RCC 7860 (cell line): ENCODE data around the gene NME2.
"Not testable (repeated sequence)": the region's sequence is repeated elsewhere in the genome, so short reads cannot be mapped to it uniquely, and the experiment has no call there.

Experiments
- DNase-seq: peaks from one replicate; pipeline ENCODE4 v3.0.0-alpha.2; 2015; ENCODE audit warnings: low spot score
- FAIRE-seq: peaks from 2 replicates; lab custom pipeline; 2012; peaks lifted over from hg19 to GRCh38; lab: Jason Lieb, UNC

Gene NME2

DNA sequence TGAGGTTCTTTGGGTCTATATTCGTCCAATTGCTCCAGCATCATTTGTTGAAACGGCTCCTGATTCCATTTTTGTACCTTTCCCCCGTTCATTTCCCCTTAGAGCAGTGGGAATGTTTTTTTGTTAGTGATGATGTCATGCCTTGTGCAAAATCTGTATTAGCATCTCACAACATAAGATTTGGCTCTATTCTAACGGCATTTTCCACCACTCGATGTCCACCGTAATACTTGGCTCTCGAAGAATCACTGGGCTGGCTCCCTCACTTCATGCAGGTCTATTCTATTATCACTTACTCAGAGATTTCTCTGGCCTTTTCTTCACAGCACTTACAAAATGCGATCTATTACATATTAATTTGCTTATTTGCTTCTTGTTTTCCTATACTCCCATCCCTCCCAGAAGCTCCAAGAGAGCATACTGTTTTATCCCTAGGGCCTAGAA lies 13.4 kb upstream of the NME2 start:
- FAIRE-seq, result no peak
- no peak for DNase-seq

GRCh38 chr17:51153210-51154072 lies 12.8 kb upstream of the NME2 start, which contains the start of gene NME1:
Gene NME1 (plus strand): TSS chr17:51153559. CDS start chr17:51155655, 2,096 bp downstream.
- DNase-seq, result peak; percentile 99
- peak; percentile 86 for FAIRE-seq

DNA sequence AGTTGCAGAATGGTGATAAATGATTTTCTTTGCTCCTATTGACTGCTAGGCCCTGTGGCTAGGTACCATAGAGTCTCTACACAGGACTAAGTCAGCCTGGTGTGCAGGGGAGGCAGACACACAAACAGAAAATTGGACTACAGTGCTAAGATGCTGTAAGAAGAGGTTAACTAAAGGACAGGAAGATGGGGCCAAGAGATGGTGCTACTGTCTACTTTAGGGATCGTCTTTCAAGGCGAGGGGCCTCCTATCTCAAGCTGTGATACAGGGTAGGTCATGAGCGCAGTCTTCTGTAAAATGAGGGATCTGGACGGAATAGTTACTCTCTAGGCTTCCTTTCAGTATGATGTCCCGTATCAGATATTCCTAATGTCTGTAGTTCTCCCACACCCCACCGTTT lies 12.0 kb upstream of the NME2 start:
- FAIRE-seq (no peak), DNase-seq (no peak)

- DNase-seq (no peak), FAIRE-seq (no peak)
These were observed 10.8 kb upstream of the NME2 start for GRCh38 chr17:51155416-51155815.

DNA sequence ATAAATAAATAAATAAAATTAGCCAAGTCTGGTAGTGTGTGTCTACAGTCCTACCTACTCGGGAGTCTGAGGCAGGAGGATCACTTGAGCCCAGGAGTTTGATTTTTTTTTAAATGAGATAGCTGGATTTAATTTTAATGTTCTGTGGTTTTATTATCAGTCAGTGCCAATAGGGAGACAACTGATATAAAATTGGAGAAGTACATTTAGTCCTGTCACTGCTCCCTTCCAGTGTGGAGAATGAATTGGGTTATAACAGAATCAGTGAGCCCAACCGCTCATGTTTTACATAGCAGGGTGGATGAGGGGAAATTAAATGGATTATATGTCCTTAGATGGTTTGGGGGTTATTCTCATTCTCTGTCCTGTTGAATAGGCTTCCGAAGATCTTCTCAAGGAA lies 6.6 kb upstream of the NME2 start:
- DNase-seq (no peak), FAIRE-seq (no peak)

DNA sequence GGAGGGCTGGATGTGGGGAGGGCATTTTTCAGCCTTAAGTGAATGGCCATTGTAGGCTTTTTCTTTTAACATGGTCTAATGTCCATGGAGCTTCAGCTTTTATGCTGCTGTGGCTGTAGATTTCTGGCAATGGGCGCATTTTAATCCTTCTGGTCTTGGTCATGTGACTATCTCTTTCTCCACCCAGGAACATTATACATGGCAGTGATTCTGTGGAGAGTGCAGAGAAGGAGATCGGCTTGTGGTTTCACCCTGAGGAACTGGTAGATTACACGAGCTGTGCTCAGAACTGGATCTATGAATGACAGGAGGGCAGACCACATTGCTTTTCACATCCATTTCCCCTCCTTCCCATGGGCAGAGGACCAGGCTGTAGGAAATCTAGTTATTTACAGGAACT lies 4.7 kb upstream of the NME2 start:
- no peak for DNase-seq
- no peak for FAIRE-seq

DNA sequence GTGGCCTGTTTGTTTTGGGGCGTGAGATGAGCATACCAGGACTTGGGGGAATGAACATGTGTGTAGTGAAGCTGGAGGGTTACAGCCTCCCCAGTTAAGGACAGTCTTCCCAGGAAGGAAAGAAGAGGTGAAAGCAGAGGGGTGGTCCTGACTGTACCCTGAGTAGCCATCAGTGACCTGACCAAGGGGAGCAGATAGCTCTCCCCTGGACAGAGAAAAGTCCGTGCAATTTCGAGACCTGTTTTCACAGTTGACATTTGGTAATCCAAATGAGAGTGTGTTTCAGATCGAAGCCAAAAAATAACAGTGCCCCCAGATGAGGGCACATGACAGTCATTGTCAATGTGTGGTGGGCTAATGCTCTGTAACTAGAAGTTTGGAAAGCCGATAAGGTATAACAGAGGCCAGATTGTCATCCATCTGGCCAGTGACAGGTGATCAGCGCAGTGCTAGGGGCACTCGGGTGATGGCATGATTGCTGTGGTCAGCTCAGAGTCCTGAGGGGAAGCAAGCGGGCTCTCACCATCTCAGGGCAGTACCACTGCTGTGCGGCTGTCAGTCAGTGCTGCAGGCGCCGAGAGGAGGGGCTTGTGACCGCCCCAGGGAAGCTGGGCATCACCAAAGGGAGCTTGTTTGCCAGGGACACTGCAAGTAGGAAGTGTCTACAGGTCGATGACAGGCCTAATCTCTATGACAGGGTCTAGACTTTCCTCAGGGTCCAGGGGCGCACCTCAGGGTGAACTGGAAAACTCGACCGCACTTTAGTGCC lies 1.1 kb upstream of the NME2 start:
- FAIRE-seq (no peak), DNase-seq (no peak)

- FAIRE-seq, result no peak
- DNase-seq, result no peak
These were observed 472 bp upstream of the NME2 start for GRCh38 chr17:51165680-51166197.

- peak; percentile 26 for DNase-seq
- FAIRE-seq, result no peak
These were observed 1.0 kb downstream of the NME2 start for GRCh38 chr17:51166987-51167931.

DNA sequence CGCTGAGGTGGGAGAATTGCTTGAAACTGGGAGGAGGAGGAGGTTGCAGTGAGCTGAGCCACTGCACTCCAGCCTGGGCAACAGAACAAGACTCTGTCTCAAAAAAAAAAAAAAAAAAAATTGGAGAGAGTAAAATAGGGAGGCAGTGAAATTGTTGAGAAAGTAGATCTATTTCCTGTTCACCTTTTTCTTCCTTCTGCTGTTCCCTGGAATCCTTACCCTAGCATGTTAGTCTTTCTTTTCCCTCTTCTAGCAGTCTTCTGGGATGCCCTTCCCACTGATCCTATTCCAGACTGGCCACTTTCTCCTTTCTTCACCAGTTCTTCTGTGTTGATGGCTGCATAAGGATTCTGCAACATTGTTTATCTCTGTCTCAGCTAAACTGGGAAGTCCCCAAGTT lies 3.1 kb downstream of the NME2 start:
- FAIRE-seq, result no peak
- no peak for DNase-seq

DNA sequence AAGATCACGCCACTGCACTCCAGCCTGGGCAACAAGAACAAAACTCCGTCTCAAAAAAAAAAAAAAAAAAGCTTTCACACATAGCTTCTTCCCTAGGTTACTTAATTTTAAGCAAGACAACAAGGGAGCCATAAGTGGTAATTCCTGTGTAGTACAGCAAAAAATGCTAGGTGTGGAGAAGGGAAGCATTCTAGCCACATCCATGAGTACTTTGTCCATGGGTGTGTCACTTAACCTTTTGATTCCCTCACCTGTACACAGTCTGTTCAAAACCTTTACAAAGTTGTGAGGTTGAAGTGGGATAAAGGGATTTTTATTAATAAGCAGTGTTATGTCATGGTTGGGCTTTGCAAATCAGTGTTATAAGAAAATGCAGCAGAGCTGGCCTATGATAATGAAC lies 4.5 kb downstream of the NME2 start:
- FAIRE-seq (no peak), DNase-seq (no peak)

GRCh38 chr17:51172030-51172429 lies 5.8 kb downstream of the NME2 start:
- not testable (repeated sequence) for DNase-seq, FAIRE-seq

DNA sequence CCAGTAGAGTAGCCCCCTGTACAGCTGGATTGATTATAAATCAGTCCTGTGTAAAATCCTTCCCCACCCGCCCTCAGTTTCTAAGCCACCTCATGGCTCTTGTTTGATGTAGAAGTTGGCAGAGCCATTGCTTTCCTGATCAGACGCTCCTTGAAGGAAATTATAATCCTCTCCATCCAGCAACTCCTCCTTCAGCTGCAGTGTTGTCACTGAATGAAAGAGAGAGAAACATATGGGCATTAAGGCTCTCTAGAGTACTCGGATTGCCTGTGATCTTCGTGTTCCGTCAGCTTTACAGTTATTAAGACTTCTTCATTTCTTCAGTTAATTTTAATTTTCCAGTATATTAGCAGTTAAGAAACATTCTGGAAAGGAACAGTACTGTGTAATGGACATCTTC lies 14.3 kb downstream of the NME2 start:
- DNase-seq (no peak), FAIRE-seq (no peak)

GRCh38 chr17:51184124-51184523 lies 17.9 kb downstream of the NME2 start:
- no peak for FAIRE-seq
- DNase-seq, result no peak

DNA sequence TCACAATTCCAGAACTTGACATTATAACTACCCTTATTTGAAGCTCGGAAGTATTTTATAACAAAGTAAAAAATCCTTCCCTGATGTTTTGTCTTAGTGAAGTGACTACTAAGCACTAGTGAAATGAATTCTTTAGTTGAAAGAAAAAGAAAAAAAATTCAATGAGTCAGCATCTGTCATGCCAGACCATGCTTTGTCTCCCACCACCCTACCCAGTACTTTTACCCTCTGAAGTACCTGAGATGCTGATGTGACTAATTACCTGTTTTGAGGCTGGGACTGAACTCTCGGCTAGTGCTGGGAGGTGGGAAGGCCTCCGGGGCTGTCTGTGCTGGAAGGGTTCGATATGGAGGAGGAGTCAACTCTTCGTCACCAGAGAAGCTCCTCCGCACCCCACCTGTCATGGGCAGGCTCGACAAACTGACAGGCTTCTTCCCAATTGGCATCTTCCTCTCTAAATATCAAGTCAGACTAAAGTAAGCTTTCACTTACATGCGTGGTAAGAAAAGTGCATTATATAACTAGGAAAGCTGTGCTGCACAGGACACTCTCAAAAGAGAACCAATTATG lies 19.6 kb downstream of the NME2 start:
- DNase-seq, result no peak
- FAIRE-seq, result no peak

DNA sequence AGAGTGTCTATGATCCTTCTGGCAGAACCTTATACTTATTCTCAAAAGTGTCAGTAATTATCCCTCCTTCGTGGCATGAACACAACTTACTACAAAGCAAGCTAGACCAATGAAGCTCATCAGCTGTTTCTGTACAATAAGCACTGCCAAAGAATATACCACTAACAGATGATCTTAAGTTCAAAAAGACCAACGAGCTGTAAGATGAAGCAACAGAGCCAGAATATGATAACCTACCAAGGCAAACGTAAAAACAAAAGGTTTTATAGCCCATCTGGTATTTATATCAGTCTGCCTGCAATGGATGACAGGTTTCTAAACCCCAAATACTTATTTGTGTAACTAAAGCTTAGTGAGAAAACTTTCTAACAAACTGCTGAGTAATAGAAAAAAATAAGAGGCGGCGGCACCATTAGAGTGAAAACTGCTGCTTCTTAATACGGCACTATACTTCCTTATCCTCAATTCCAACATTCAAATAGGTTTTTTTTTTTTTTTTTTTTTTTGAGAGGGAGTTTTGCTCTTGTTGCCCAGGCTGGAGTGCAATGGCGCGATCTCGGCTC lies 22.1 kb downstream of the NME2 start:
- no peak for DNase-seq
- FAIRE-seq, result no peak

DNA sequence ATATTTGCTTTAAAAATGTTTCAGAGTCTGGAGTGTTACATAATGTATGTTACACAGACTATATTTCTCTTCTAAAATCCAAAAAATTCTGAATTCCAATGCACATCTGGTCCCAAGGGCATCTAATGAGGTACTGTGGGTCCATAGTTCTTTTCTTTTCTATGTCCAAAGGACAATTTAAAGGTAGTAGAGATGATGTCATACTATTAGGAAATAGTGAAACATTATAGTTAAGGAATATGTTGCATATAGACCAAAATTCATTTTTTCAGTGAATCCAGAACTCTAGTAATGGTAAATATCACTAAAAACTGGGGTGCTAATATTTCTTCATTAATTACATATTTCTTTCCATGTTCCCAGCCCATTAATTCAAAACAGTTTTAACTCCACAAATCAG lies 23.0 kb downstream of the NME2 start:
- no peak for FAIRE-seq
- no peak for DNase-seq

DNA sequence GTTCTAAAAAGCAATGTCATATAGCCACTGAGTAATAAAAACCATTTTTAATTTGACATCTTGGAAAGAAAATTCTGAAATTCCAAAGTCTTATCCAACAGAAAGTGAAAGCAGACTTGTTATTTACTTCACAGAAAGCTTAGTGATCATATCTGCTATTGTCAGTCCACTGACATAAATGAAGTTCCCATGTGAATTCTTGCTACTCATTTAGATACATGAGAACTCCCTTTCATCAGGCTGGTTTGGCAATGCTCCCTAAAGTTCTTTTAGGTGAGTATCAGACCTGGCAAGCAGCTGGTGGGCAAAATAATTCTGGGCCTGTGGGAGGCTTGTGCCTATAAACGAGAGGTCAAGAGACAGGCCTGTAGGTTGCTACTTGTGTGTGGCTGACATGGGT lies 23.4 kb downstream of the NME2 start:
- DNase-seq (no peak), FAIRE-seq (no peak)

DNA sequence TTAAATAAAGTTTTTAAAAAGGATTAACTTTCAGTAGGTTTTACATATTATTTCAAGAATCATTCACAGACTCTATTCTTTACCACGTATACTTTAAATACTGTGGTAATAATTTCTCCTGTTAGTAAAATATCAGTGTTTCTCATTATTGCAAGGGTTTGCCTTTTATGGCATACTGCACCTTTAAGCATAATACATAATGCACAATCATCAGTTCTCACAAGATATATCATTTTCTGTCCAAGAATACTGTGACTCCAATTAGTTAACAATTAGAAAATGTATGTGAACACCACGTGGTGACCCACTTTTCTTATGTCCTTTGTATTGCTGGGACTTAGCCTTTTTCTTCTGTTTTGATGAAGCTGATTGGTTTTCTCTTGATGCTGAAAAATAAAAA lies 25.7 kb downstream of the NME2 start:
- no peak for FAIRE-seq
- DNase-seq, result no peak

DNA sequence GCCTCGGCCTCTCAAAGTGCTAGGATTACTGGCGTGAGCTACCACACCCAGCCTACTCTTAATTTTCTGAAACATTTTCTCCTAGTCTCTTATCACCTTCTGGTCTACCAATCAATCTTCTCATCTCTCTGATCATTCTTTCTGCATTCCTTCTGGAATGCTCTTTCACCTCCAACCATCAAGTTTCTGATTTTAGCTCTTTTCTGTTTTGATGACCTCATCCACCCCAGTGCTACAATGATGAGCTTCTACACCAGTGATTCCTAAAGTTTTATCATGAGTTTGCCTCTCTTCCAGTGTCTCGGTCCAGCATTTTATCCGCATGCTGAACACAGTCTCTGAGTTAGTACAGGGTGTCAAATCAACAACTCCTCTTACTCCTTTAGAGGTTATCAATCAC lies 31.5 kb downstream of the NME2 start:
- FAIRE-seq (no peak), DNase-seq (no peak)
